HG03045 (cell line): ENCODE data around the gene UBAP2.
"Not testable (repeated sequence)": the region's sequence is repeated elsewhere in the genome, so short reads cannot be mapped to it uniquely, and the experiment has no call there.

Source experiments
- ATAC-seq: cut with Tn5 transposase; IDR thresholded peaks from one replicate; pipeline ENCODE4 v1.9.1; 2021; ENCODE audit warnings: mild to moderate bottlenecking, moderate library complexity; ENCODE audit not compliant: unreplicated experiment

Gene UBAP2

GRCh38 chr9:33992632-33993031 lies 56.1 kb downstream of the UBAP2 start:
- ATAC-seq: no peak

DNA sequence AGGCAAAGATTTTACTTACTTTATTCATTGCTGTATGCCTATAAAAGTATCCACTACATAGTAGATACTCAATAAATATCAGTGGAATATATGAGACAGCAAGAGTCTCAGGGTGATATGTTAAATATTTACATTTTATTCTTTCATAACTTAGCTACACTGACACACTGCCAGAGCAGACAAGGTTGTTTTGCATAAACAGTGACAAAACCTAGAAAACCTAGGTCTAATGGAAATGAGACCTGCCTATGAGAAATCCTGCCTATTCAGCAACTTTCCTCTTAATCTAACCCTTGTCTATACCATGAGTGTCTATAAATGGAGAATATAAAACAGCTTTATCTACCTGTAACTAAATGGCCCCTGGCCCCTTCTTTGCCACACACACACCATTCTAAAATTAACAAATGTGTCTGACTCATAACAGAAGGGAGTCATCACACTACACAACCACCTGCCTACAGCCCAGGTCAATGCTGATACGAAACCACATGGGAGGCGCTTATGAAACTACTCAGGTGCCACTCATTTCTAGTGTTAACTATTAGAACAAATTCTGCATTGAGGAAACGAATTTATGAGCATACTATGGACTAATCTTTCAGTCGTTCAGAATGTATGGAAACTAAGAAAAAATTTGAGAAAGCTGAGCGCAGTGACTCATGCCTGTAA lies 60.3 kb downstream of the UBAP2 start:
- peak; percentile 95 for ATAC-seq

- ATAC-seq: no peak
Observed at GRCh38 chr9:33976414-33976813, 72.3 kb downstream of the UBAP2 start.

DNA sequence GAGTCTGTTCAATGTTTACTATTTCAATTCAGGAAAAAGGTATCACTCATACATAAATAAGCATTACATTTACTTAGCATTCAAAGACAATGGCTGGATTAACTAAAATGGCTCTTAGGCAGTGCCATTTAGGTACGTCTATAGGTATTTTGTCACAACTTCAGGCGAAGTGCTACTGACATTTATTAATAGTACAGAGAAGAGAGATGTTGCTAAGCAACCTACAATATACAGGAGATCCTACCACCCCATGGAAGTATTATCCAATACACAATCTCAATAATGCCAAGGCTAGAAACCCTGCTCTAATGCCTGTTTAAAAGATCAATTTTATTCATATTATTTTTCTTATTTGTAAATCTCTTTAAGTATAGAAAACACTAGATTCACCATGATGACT lies 76.0 kb downstream of the UBAP2 start:
- no peak for ATAC-seq

GRCh38 chr9:33964086-33964768 lies 84.5 kb downstream of the UBAP2 start:
- no peak for ATAC-seq

DNA sequence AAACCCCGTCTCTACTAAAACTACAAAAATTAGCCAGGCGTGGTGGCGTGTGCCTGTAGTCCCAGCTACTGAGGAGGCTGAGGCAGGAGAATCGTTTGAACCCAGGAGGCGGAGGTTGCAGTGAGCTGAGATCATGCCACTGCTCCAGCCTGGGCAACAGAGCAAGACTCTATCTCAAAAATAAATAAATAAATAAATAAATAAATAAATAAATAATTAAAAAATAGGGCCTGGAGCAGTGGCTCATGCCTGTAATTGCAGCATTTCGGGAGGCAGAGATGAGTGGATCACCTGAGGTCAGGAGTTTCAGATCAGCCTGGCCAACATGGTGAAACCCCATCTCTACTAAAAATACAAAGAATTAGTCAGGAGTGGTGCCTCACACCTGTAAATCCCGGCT lies 86.2 kb downstream of the UBAP2 start:
- not testable (repeated sequence) for ATAC-seq

GRCh38 chr9:33959725-33960124 lies 89.0 kb downstream of the UBAP2 start:
- no peak for ATAC-seq

DNA sequence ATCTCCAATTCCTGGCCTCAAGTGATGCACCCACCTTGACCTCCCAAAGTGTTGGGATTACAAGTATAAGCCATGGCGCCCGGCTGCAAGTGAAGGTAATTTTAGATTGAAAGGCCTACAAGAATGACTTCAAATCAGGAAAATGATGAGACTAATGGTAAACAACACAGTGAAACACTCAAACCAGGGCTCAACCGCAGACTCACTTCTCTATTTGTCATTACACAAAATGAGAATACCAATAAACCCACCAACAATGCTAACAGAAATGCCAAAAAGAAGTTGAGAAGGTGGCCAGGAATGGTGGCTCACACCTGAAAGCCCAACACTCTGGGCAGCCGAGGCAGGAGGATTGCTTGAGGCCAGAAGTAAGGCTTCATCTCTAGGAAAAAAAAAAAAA lies 92.1 kb downstream of the UBAP2 start:
- no peak for ATAC-seq

DNA sequence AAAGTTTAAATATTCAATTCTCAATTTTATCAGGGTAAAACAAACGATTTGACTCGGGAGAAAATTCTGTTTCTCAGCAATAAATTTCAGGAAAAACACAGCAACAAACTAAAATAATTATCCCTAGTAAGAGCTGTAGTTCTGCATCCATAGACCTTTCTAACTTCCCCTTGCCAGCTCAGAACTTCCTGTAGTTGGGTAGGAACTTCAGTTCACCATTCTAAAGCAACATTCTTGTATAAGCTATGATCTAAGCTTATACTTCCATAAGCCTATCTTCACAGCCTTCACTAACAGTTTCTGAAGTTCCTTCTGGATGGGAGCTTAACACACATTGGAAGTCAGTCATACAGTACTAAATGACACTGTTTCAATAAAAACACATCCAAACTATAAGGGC lies 96.6 kb downstream of the UBAP2 start:
- ATAC-seq: no peak

DNA sequence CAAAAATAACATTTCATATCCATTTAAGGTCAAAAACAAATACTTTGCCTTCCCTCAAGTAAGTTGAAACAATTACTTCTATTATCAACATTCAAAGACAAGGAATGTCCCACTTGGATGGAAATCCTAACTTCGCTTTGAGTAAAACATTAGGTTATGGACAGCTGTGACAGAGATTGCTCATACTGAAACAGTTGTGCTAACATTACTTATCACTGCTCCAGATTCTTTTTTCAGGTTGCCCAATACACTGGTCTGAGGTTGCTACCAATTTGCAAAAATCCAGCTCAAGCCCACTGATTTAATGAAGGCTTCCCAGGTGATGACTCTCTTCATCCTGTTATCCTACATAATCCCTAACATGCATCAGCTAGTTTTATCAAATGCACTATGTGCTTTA lies 98.3 kb downstream of the UBAP2 start:
- no peak for ATAC-seq

DNA sequence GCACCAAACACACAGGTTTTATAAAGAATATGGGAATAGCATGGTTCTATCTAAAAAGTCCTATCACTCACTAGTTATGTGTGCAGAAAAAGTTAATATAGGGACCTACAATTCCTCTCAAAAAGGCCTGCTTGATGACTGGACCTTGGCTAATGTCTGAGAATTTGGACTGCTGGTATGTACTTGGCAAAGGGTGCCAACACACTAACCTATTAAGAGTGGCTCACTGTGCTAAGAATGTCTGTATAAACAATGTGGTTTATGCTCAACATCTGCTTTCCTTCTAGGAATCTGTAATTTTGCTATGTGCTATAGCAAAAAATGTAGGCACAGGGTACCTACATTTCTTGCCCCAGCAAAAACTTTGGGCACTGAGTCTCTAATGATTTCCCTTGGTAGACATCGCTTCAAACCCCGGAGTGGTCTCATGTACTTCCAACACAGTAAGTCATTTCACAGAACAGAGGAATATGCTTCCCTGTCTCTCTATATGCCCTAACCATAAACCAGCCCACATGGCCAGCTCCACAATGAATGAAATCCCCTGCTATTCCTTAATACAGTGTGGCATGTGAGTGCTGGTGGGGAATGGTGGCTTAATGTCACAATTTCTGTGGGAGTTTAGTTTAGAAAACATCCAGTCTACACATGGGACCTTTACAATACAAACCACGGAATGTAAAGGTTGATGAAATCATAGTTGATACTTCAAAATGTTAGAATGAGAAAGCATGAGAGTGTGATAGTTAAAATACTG lies 101.7 kb downstream of the UBAP2 start:
- no peak for ATAC-seq

DNA sequence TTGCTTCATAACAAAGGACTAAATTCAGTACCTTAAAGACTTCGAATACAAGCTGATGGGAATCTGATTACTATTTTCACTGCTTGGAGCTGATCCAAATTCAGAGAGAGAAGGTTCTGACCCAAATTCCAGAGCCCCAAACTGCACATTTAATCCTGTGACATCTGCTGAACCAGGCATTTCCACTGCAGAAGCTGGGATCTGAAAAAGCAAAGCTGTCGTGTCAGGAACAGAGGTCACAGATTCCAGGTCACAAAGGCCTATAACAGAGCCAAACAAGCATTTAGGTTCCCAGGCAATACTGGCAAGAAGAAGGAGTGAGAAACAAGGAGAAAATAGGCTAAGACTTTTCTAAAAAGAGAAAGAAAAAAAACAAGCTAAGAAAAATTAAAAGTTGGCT lies 105.3 kb downstream of the UBAP2 start:
- ATAC-seq: no peak

DNA sequence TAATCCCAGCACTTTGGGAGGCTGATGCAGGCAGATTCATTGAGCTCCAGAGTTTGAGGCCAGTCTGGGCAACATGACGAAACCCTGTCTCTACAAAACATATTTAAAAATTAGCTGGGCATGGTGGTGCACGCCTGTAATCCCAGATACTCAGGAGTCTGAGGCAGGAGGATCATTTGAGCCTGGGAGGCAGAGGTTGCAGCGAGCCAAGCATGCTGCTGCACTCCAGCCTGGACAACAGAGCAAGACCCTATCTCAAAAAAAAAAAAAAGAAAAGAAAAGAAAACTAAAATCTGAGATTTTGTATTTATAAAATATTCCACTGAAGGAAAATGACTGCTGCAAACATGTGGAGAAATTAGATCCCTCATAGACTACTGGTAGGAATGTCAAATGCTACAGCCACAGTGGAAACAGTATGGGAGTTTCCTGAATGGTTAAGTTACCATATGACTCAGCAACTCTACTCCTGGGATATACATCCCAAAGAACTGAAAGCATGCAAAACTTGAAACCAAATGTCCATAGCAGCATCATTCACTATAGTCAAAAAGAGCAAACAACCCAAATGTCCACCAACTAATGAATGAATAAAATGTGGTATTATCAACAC lies 106.1 kb downstream of the UBAP2 start:
- ATAC-seq: no peak

DNA sequence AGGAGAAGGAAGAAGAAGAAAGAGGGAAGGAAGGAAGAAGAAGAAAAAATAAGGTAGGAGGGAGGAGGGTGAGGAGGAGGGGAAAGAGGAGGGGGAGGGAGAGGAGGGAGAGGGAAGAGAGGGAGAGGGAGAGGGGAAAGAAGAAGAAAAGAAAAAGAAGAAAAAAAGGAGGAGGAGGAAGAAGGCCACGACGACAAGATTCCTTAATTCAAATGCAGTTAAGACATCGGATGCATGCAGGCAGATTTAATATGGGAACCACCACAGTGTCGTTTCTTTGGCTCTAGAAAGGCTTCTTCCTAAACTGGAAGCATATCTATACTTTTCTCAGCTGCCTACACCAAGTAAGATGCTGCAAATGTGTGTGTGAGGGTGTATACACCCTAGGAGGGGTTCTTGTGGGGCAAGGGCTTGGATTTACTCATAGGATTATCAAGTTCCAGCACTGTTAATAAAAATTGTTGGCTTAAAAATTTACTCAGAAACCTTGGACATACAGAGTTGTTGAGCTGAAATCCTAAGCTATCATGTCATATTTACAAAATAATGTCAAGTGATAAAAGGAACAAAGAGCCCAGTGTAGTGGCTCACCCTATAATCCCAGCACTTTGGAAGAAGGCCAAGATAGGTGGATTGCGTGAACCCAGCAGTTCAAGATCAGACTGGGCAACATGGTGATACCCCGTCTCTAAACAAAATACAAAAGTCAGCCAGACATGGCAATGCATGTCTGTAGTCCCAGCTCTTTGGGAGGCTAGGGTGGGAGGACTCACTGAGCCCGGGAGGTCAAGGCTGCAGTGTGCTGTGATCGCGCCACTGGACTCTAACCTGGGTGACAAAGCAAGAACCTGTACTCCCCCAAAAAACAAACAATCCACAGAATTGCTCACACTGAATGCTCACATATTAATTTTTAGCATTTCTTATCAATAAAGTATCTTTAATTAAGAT lies 108.5 kb downstream of the UBAP2 start:
- ATAC-seq: no peak

- no peak for ATAC-seq
Observed at GRCh38 chr9:33934188-33934878, 114.4 kb downstream of the UBAP2 start.

GRCh38 chr9:33932078-33932807 lies 116.4 kb downstream of the UBAP2 start:
- ATAC-seq: no peak

DNA sequence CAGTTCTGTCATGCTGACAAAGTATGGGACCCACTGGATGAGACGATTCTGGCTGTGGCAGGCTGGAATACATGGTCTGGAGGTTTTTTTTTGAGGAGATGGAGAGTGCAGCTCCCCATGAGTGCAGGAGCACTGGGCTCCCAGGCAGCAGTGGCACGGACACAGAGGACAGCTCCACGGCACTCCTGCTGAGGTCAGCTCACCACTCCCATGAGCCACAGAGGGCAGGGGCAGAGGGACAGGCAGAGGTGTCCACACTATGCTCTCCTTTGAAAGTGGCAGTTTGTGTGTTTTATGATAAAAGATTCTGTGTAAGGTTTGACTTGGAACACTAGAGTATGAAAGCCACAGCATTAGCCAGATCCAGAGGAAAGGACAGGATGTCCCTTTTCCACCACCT lies 117.4 kb downstream of the UBAP2 start:
- no peak for ATAC-seq

DNA sequence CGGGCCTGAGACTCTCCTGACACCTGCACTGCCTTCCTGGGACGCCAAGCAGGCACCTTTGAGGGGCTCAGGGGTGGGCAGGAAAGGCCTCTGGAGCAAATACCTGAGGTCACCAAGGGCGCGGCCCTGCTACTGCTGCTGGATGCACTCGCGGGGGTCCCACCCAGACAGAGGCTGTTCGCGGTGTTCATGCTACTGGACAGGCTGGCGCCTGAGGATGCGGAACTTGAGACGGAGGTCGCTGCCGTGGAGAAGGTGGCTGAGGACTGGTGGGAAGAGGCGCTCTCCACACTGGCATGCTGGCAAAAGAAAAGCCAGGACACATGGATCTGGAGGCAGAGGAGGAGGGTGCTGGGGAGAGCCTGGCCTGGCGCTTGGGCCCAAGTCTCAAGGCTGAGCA lies 121.0 kb downstream of the UBAP2 start:
- ATAC-seq: no peak

- no peak for ATAC-seq
Observed at GRCh38 chr9:33926746-33927485, 121.8 kb downstream of the UBAP2 start.
